SJSA1 (cell line): ENCODE measurements around the gene RRP8. TPM values are rescaled to one million over a fixed set of nuclear protein-coding genes. Genes with fewer than 3 reads are reported as not detected.

Experiments used
- DNase-seq, 2 experiments: peaks; one replicate each; pipeline ENCODE4 v3.0.0-alpha.2; 2015 to 2020; ENCODE audit warnings: low spot score in 2 of 2, low read depth in 1 of 2
- H3K27ac ChIP-seq: fragments of 250-450 bp; sonication (Bioruptor Pico); 2 replicates; pipeline ENCODE4 v1.5.1; 2020; ENCODE audit warnings: mild to moderate bottlenecking, moderate library complexity
- H3K27me3 ChIP-seq: fragments of 250-450 bp; sonication (Bioruptor Pico); replicated peaks from 2 replicates; pipeline ENCODE4 v1.5.1; 2020; ENCODE audit warnings: mild to moderate bottlenecking, moderate library complexity
- H3K36me3 ChIP-seq: fragments of 250-450 bp; sonication (Bioruptor Pico); 2 replicates; pipeline ENCODE4 v1.5.1; 2020; ENCODE audit warnings: mild to moderate bottlenecking
- H3K4me1 ChIP-seq: fragments of 250-450 bp; sonication (Bioruptor Pico); replicated peaks from 2 replicates; pipeline ENCODE4 v1.6.1; 2021; ENCODE audit warnings: mild to moderate bottlenecking
- H3K4me3 ChIP-seq: fragments of 250-450 bp; sonication (Bioruptor Pico); 2 replicates; pipeline ENCODE4 v1.5.1; 2020; ENCODE audit warnings: mild to moderate bottlenecking
- H3K9me3 ChIP-seq: fragments of 250-450 bp; sonication (Bioruptor Pico); replicated peaks from 2 replicates; pipeline ENCODE4 v1.5.1; 2020; ENCODE audit warnings: mild to moderate bottlenecking
- total RNA-seq: library from RNA; depleted of rRNA; stranded (reverse); fragments of >200 nt; shearing (Covaris generic); gene quantifications from 2 replicates; pipeline ENCODE4 v1.2.3, GENCODE V29; 2014

The RRP8 gene
- total RNA-seq, 1 experiment from 2014 or later: 10.2 TPM

DNA sequence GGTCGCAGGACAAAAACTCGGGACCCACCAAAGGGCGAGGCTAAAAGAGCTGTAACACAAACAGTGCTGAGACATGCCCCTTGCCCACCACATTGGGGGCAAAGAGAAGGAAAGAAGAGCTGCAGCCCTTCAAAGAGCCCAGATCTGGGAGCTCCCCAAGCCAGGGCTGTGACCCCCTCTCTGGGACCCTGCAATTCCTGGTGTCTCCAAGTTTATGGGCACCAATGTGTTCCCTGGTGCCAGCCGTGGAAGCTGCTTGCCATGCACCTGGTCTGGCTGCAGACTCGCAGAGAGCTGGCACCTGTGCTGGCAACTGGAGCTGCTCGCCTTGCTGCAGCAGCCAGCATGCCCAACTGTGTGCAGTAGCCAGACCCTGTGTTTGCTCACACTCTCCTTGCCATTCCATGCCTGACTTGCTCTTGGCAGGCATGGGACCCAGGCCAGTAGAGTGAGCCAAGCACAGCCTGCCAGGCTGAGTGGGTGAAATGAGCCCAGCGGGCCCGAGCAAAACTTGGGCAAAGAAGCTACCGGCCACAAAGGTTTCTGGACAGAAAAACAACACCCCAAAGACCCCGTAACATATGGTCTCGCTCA, 16.0 kb downstream of the RRP8 start:
- DNase-seq: no peak
- Histone ChIP-seq H3K4me1 (no peaks in the 10 kb centered on the region), H3K27ac (no peak overlapping the region), H3K27me3 (no peaks in the 10 kb centered on the region), H3K9me3 (no peaks in the 10 kb centered on the region), H3K36me3 (no peaks in the 10 kb centered on the region), H3K4me3 (no peak overlapping the region)

DNA sequence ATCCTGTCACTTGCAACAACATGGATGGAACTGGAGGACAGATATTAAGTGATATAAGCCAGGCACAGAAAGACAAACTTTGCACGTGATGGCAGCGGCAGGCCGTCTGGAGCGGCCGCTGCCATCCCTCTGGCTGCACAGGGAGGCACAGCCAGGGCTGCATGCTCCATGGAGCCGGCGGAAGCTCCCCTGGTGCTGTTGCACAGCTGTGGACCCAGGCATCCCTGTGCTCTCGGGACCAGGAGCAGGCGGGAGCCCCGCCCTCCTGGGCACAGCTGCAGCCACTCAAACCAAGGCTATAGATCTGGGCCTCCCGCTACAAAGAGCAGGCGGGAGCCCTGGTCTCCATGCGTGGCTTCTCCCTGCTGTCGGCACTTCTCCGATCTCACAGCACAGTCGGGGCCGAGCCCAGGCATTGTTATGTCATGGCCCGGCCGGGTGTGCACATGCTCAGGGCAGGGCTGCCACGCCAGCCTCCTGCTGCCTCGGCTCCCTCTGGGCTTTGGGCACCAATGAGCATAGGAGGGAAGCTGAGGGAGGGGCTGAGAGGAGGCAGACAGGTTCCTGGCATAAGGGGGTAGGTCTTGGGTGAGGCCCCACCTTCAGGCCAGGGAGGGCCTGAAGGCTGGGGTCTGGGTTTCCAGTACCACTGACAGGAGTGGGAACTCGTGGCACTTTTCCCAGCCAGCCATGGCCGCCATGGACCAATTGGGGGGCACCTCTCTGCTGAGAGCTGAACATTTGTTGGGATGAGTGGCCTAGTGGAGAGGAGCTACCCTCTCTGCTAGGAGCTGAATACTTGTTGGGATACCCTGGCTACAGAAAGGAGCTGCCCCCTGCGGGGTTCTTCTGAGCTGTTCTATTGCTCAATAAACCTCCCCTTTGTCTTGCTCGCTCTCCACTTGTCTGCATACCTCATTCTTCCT, 16.7 kb downstream of the RRP8 start:
- Histone ChIP-seq H3K36me3 (no peaks in the 10 kb centered on the region), H3K4me1 (no peaks in the 10 kb centered on the region), H3K9me3 (no peaks in the 10 kb centered on the region), H3K27me3 (no peaks in the 10 kb centered on the region), H3K4me3 (no peak overlapping the region), H3K27ac (no peak overlapping the region)
- no peak for DNase-seq

DNA sequence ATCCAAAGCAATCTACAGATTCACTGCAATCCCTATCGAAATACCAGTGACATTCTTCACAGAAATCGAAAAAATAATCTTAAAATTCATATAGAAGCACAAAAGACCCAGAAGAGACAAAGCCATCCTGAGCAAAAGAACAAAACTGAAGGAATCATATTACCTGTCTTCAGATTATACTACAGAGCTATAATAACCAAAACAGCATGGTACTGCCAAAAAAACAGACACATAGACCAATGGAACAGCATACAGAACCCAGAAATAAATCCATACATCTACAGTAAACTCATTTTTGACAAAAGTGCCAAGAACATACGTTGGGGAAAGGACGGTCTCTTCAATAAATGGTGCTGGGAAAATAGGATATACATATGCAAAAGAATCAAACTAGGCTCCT, 18.9 kb downstream of the RRP8 start:
- no peak for DNase-seq
- H3K36me3 ChIP-seq: no peaks in the 10 kb centered on the region
- H3K9me3 ChIP-seq: no peaks in the 10 kb centered on the region
- no peaks in the 10 kb centered on the region for H3K27me3 ChIP-seq
- H3K27ac ChIP-seq: no peak overlapping the region
- H3K4me3 ChIP-seq: no peak overlapping the region
- no peaks in the 10 kb centered on the region for H3K4me1 ChIP-seq

DNA sequence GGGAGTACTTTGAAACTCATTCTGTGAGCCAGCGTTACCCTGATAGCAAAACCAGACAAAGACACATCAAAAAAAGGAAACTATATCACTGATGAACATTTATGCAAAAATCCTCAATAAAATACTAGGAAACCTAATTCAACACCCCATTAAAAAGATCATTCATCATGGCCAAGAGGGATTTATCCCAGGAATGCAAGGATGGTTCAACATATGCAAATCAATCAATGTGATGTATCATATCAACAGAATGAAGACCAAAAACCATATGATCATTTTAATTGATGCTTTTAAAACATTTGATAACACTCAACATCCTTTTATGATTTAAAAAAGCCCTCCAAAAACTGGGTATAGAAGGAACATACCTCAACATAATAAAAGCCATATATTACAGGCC, 19.8 kb downstream of the RRP8 start:
- no peak for DNase-seq
- Histone ChIP-seq H3K27ac (no peak overlapping the region), H3K4me1 (no peaks in the 10 kb centered on the region), H3K9me3 (no peaks in the 10 kb centered on the region), H3K36me3 (no peaks in the 10 kb centered on the region), H3K4me3 (no peak overlapping the region), H3K27me3 (no peaks in the 10 kb centered on the region)

- no peak for DNase-seq
- H3K4me3 ChIP-seq: no peak overlapping the region
- no peaks in the 10 kb centered on the region for H3K9me3 ChIP-seq
- H3K4me1 ChIP-seq: no peaks in the 10 kb centered on the region
- H3K36me3 ChIP-seq: no peaks in the 10 kb centered on the region
- no peak overlapping the region for H3K27ac ChIP-seq
- H3K27me3 ChIP-seq: no peaks in the 10 kb centered on the region
Measured at GRCh38 chr11:6579681-6580080, 23.7 kb downstream of the RRP8 start.

DNA sequence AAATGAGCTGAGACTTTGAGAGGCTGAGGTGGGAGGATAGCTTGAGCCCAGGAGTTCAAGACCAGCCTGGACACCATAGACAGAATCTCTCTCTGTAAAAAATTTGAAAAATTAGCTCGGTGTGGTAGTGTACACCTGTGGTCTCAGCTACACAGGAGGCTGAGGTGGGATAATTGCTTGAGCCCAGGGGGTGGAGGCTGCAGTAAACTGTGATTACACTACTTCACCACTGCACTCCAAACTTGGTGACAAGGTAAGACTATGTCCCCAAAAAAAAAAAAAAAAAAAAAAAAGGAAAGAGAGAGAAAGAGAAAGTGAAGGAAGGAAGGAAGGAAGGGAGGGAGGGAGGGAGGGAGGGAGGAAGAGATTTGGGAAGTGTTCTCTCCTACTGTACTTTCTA, 25.3 kb downstream of the RRP8 start:
- Histone ChIP-seq H3K27ac (no peak overlapping the region), H3K36me3 (no peaks in the 10 kb centered on the region)

DNA sequence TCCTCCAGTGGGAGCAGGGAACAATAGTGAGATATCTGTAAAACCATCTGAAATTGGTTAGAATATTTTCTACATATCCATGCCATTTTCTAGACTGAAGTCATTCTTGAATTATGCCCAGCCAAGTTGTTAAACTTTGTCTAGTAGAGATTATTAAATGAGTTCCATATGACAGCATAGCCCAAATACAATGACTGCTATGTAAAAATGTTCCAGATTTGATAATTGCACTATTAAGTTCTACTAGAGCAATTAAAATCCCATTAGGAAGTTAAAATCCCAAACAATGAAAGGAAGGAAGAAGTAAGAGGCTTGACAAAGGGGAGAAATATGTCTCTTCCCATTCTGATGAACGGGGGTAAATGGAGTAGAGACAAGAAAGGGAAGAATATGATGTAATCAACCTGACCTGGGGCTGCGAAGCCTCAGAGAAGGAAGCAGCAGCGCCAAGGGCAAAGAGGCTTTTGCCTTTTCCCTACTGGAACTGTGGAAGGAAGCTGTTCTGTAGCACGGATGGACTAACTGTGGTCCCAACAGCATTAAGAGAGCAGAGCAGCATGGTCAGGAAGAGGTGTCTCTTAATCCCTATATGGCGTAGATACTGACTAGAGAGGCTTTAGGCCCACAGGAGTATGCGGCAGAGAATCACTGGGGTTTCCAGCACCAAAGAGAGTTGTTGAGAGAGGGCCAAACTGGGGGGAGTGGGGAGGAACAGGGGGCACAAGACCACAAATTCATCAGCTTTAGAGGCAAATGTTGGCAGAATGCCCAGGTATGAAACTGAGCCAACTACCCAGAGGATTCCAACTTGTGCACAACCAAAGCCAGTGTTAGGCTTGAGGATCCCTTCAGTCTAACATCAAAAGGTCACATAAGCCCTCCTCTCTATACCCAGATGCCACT, 26.7 kb downstream of the RRP8 start:
- H3K36me3 ChIP-seq: no peaks in the 10 kb centered on the region
- DNase-seq: no peak
- no peaks in the 10 kb centered on the region for H3K4me1 ChIP-seq
- H3K27ac ChIP-seq: no peak overlapping the region
- H3K4me3 ChIP-seq: no peak overlapping the region
- no peaks in the 10 kb centered on the region for H3K27me3 ChIP-seq
- H3K9me3 ChIP-seq: no peaks in the 10 kb centered on the region

More for the DNA sequence above, 25.3 kb downstream of the RRP8 start:
- no peaks in the 10 kb centered on the region for H3K9me3 ChIP-seq
- no peaks in the 10 kb centered on the region for H3K4me1 ChIP-seq
- no peak for DNase-seq
- no peak overlapping the region for H3K4me3 ChIP-seq
- H3K27me3 ChIP-seq: no peaks in the 10 kb centered on the region

DNA sequence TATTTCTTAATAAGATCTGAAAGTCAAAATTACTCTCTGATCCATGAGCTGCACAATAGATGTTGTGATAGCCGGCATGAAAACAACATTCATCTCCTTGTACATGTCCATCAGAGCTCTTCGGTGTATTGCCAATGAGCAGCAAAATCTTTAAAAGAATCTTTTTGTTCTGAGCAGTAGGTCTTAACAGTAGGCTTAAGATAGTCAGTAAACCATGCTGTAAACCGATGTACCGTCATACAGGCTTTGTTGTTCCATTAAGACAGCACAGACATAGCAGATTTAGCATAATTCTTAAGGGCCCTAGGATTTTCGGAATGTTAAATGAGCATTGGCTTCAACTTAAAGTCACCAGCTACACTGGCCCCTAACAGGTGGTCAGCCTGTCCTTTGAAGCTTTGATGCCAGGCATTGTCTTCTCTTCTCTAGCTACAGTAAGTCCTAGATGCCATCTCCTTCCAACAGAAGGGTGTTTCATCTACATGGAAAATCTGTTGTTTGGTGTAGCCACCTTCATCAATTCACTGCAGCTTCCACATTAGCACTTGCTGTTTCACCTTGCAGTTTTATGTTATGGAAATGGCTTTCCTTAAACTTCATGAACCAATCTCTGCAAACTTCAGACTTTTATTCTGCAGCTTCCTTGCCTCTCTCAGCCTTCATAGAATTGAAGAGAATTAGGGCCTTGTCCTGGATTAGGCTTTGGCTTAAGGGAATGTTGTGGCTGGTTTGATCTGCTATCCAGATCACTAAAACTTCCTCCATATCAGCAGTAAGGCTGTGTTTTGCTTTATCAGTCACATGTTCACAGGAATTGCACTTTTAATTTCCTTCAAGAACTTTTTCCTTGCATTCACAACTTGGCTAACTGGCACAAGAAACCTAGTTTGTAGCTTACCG, 28.4 kb downstream of the RRP8 start:
- Histone ChIP-seq H3K27me3 (no peaks in the 10 kb centered on the region), H3K9me3 (no peaks in the 10 kb centered on the region), H3K27ac (no peak overlapping the region), H3K4me1 (no peaks in the 10 kb centered on the region), H3K36me3 (no peaks in the 10 kb centered on the region), H3K4me3 (no peak overlapping the region)
- DNase-seq: no peak

DNA sequence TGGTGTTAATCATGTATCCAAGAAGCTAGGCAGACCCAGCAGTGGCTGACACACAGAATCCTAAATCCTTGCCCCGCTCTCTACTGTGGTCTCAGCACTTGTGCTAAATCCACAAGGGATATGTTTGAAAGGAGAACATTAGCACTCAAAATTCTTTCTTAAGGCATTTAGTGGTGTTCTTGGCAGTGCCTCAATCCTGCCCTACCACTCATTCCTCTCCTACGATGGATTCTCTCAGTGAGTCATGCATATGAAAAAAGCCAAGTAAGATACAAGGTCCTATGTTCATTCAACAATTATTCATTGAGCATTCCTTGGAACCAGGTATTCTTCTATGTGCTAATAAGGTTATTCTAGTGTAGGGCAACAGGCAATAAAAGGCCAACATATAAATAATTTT, 31.2 kb downstream of the RRP8 start:
- no peak for DNase-seq
- no peak overlapping the region for H3K4me3 ChIP-seq
- no peak overlapping the region for H3K27ac ChIP-seq
- H3K27me3 ChIP-seq: no peaks in the 10 kb centered on the region
- H3K36me3 ChIP-seq: no peaks in the 10 kb centered on the region
- no peaks in the 10 kb centered on the region for H3K4me1 ChIP-seq
- H3K9me3 ChIP-seq: no peaks in the 10 kb centered on the region

- H3K27me3 ChIP-seq: no peaks in the 10 kb centered on the region
Measured at GRCh38 chr11:6571434-6572008, 31.9 kb downstream of the RRP8 start.

GRCh38 chr11:6570691-6571427, 32.6 kb downstream of the RRP8 start:
- Histone ChIP-seq H3K36me3 (no peaks in the 10 kb centered on the region), H3K9me3 (no peaks in the 10 kb centered on the region), H3K4me1 (no peaks in the 10 kb centered on the region), H3K27me3 (no peaks in the 10 kb centered on the region), H3K4me3 (no peak overlapping the region), H3K27ac (no peak overlapping the region)
- DNase-seq: no peak

More at GRCh38 chr11:6571434-6572008, 31.9 kb downstream of the RRP8 start:
- no peaks in the 10 kb centered on the region for H3K36me3 ChIP-seq
- DNase-seq: no peak
- no peak overlapping the region for H3K27ac ChIP-seq
- H3K4me3 ChIP-seq: no peak overlapping the region
- H3K9me3 ChIP-seq: no peaks in the 10 kb centered on the region
- H3K4me1 ChIP-seq: no peaks in the 10 kb centered on the region

DNA sequence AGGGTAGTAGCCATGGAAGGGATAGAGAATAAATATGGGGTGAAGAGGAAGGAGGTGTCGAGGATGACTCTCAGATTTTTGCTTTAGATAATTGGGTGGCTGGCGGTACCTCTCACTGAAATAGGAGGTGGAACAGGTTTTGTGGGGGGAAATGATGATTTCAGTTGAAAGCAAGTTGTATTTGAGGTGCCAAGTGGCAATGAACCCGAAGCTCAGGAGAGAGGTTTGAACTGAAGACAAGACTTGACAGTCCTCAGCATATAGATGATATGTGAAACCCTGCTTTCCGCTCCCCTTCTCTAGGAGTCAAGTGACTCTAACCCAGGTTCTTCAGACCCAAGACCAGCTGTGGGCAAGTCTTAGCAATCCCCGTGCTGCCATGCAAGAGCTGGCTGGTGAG, 33.7 kb downstream of the RRP8 start:
- no peaks in the 10 kb centered on the region for H3K27me3 ChIP-seq
- no peak overlapping the region for H3K27ac ChIP-seq
- H3K4me3 ChIP-seq: no peak overlapping the region
- DNase-seq: no peak
- H3K36me3 ChIP-seq: no peaks in the 10 kb centered on the region
- H3K4me1 ChIP-seq: no peaks in the 10 kb centered on the region
- H3K9me3 ChIP-seq: no peaks in the 10 kb centered on the region
